Measurements from ENCODE around the gene TIGD1.

The TIGD1 gene

DNA sequence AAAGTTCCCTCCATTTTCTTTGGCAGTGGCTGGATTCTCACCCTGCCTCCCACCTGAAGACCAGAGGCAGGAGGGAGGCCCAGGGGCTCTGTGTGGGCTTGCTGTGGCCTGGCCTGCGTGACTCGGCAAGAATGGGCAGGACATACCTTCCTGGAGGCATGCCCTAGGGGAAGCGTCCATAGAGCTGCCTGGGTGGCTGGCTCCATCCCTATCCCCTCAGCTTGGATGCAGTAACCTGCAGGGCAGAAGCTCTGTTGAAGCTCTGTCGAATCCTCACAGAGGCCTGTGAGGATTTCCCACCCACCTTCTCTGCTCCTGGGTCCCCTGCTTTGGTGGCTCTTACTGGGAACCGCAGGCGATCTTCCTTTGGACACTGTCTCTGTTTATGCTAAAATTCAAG lies 31.5 kb downstream of the TIGD1 start:
- Histone ChIP-seq H3K9ac (ENCODE audit: low read depth in 1 of 2, low read length in 2 of 2) (no peak overlapping the region), H3K36me3 (ENCODE audit: control insufficient read depth in 1 of 2, insufficient read depth in 2 of 2, low read length in 2 of 2) (no peaks in the 10 kb centered on the region), H3K9me3 (ENCODE audit: control insufficient read depth in 1 of 2, low read length in 2 of 2) (no peaks in the 10 kb centered on the region), H3K4me3 (ENCODE audit: low read depth in 1 of 2, low read length in 2 of 2) (no peak overlapping the region), H3K27me3 (ENCODE audit: control insufficient read depth in 1 of 2, insufficient read depth in 2 of 2, low read length in 2 of 2) (peaks cover 24 to 34% of the 10 kb centered on the region in 2 donors), H3K4me1 (ENCODE audit: control insufficient read depth in 1 of 2, insufficient read depth in 2 of 2, low read length in 2 of 2) (no peaks in the 10 kb centered on the region), H3K27ac (ENCODE audit: low read depth, low read length) (no peak overlapping the region)

DNA sequence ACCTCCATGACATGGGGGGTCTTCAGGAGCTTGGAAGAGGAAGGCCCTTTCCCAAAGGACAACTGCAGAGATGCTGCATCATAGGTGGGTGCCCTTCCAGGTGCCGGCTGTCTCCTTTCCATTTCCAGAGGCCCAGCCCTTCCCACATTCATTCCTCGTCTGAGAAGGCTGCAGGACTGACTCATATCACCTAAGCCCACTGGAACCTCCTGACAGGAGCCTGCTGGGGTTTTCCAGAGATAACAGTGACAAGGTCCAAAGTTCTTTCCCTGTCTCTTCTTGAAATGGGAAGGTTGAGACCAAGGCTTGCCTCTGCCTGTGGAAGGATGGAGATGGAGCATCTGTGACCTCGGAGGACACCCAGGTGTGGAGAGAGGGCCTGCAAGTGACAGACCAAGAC lies 33.8 kb downstream of the TIGD1 start:
- Histone ChIP-seq H3K9me3 (ENCODE audit: control insufficient read depth in 1 of 2, low read length in 2 of 2) (no peaks in the 10 kb centered on the region), H3K36me3 (ENCODE audit: control insufficient read depth in 1 of 2, insufficient read depth in 2 of 2, low read length in 2 of 2) (no peaks in the 10 kb centered on the region), H3K9ac (ENCODE audit: low read depth in 1 of 2, low read length in 2 of 2) (no peak overlapping the region), H3K27ac (ENCODE audit: low read depth, low read length) (no peak overlapping the region), H3K4me1 (ENCODE audit: control insufficient read depth in 1 of 2, insufficient read depth in 2 of 2, low read length in 2 of 2) (no peaks in the 10 kb centered on the region), H3K27me3 (ENCODE audit: control insufficient read depth in 1 of 2, insufficient read depth in 2 of 2, low read length in 2 of 2) (peaks cover 4 to 17% of the 10 kb centered on the region in 2 donors), H3K4me3 (ENCODE audit: low read depth in 1 of 2, low read length in 2 of 2) (no peak overlapping the region)

DNA sequence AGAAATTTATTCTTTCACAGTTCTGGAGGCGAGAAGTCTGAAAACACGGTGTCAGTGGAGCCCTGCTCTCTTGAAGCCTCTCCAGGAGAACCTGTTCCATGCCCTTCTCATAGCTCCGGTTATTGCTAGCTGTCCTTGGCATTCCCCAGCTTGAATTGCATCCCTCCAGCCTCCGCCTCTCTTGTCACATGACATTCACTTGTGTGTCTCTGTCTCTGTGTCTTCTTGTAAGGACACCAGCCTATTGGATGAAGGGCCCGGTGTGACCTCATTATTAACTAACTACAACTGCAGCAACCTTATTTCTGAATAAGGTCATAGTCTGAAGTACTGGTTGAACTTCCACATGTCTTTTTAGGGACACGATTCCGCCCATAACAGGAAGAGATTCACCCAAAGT lies 34.7 kb downstream of the TIGD1 start:
- Histone ChIP-seq H3K9ac (ENCODE audit: low read depth in 1 of 2, low read length in 2 of 2) (no peak overlapping the region), H3K36me3 (ENCODE audit: control insufficient read depth in 1 of 2, insufficient read depth in 2 of 2, low read length in 2 of 2) (no peaks in the 10 kb centered on the region), H3K4me3 (ENCODE audit: low read depth in 1 of 2, low read length in 2 of 2) (no peak overlapping the region), H3K9me3 (ENCODE audit: control insufficient read depth in 1 of 2, low read length in 2 of 2) (no peaks in the 10 kb centered on the region), H3K27me3 (ENCODE audit: control insufficient read depth in 1 of 2, insufficient read depth in 2 of 2, low read length in 2 of 2) (peaks cover 0 to 8% of the 10 kb centered on the region in 2 donors), H3K4me1 (ENCODE audit: control insufficient read depth in 1 of 2, insufficient read depth in 2 of 2, low read length in 2 of 2) (no peaks in the 10 kb centered on the region), H3K27ac (ENCODE audit: low read depth, low read length) (no peak overlapping the region)

GRCh38 chr2:232513353-232513752 lies 37.0 kb downstream of the TIGD1 start:
- Histone ChIP-seq H3K36me3 (ENCODE audit: control insufficient read depth in 1 of 2, insufficient read depth in 2 of 2, low read length in 2 of 2) (no peaks in the 10 kb centered on the region), H3K9me3 (ENCODE audit: control insufficient read depth in 1 of 2, low read length in 2 of 2) (no peaks in the 10 kb centered on the region), H3K9ac (ENCODE audit: low read depth in 1 of 2, low read length in 2 of 2) (no peak overlapping the region), H3K4me1 (ENCODE audit: control insufficient read depth in 1 of 2, insufficient read depth in 2 of 2, low read length in 2 of 2) (no peaks in the 10 kb centered on the region), H3K4me3 (ENCODE audit: low read depth in 1 of 2, low read length in 2 of 2) (no peak overlapping the region), H3K27me3 (ENCODE audit: control insufficient read depth in 1 of 2, insufficient read depth in 2 of 2, low read length in 2 of 2) (peaks cover 0 to 5% of the 10 kb centered on the region in 2 donors), H3K27ac (ENCODE audit: low read depth, low read length) (no peak overlapping the region)

- Histone ChIP-seq H3K27ac (ENCODE audit: low read depth, low read length) (no peak overlapping the region), H3K9ac (ENCODE audit: low read depth in 1 of 2, low read length in 2 of 2) (no peak overlapping the region), H3K27me3 (ENCODE audit: control insufficient read depth in 1 of 2, insufficient read depth in 2 of 2, low read length in 2 of 2) (peaks cover 0 to 5% of the 10 kb centered on the region in 2 donors), H3K4me3 (ENCODE audit: low read depth in 1 of 2, low read length in 2 of 2) (no peak overlapping the region), H3K4me1 (ENCODE audit: control insufficient read depth in 1 of 2, insufficient read depth in 2 of 2, low read length in 2 of 2) (no peaks in the 10 kb centered on the region), H3K36me3 (ENCODE audit: control insufficient read depth in 1 of 2, insufficient read depth in 2 of 2, low read length in 2 of 2) (no peaks in the 10 kb centered on the region), H3K9me3 (ENCODE audit: control insufficient read depth in 1 of 2, low read length in 2 of 2) (no peaks in the 10 kb centered on the region)
Measured at GRCh38 chr2:232512602-232513001, 37.8 kb downstream of the TIGD1 start.

DNA sequence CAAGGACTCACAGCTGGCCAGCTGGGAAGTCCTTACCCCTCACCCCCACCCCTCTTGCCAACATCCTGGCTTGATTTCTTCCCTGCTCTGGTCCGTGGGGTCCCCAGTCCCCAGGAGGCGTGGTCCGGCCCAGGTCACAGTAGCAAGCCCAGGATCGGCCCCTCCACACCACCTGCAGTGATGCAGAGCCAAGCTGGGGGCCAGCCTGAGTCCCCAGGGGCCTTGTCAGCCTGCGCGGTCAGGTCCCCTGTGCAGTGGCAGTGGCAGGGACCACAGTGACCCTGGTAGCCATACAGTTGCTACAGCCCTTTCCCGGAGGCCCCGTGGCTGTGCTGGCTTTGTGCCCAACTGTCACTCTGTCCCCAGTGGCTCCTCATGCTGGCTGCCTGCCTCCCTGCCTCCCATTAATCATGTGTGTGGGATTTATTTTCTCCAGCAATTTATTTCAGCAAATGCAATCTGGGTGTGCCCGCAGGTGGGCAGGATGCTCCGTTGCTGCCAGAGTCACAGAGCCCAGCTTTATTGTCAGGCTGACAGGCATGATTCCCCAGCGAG lies 38.9 kb downstream of the TIGD1 start:
- Histone ChIP-seq H3K27ac (ENCODE audit: low read depth, low read length) (no peak overlapping the region), H3K27me3 (ENCODE audit: control insufficient read depth in 1 of 2, insufficient read depth in 2 of 2, low read length in 2 of 2) (peaks cover 0 to 5% of the 10 kb centered on the region in 2 donors), H3K9ac (ENCODE audit: low read depth in 1 of 2, low read length in 2 of 2) (no peak overlapping the region), H3K9me3 (ENCODE audit: control insufficient read depth in 1 of 2, low read length in 2 of 2) (no peaks in the 10 kb centered on the region), H3K36me3 (ENCODE audit: control insufficient read depth in 1 of 2, insufficient read depth in 2 of 2, low read length in 2 of 2) (no peaks in the 10 kb centered on the region), H3K4me3 (ENCODE audit: low read depth in 1 of 2, low read length in 2 of 2) (no peak overlapping the region), H3K4me1 (ENCODE audit: control insufficient read depth in 1 of 2, insufficient read depth in 2 of 2, low read length in 2 of 2) (no peaks in the 10 kb centered on the region)

GRCh38 chr2:232508251-232508650 lies 42.1 kb downstream of the TIGD1 start:
- Histone ChIP-seq H3K27ac (ENCODE audit: low read depth, low read length) (no peak overlapping the region), H3K9me3 (ENCODE audit: control insufficient read depth in 1 of 2, low read length in 2 of 2) (no peaks in the 10 kb centered on the region), H3K4me3 (ENCODE audit: low read depth in 1 of 2, low read length in 2 of 2) (no peak overlapping the region), H3K9ac (ENCODE audit: low read depth in 1 of 2, low read length in 2 of 2) (no peak overlapping the region), H3K27me3 (ENCODE audit: control insufficient read depth in 1 of 2, insufficient read depth in 2 of 2, low read length in 2 of 2) (peaks cover 17 to 19% of the 10 kb centered on the region in 2 donors), H3K4me1 (ENCODE audit: control insufficient read depth in 1 of 2, insufficient read depth in 2 of 2, low read length in 2 of 2) (no peaks in the 10 kb centered on the region), H3K36me3 (ENCODE audit: control insufficient read depth in 1 of 2, insufficient read depth in 2 of 2, low read length in 2 of 2) (no peaks in the 10 kb centered on the region)

- H3K9me3 ChIP-seq (ENCODE audit: control insufficient read depth in 1 of 2, low read length in 2 of 2) = no peaks in the 10 kb centered on the region
- no peak overlapping the region for H3K9ac ChIP-seq (ENCODE audit: low read depth in 1 of 2, low read length in 2 of 2)
- no peak overlapping the region for H3K4me3 ChIP-seq (ENCODE audit: low read depth in 1 of 2, low read length in 2 of 2)
- H3K4me1 ChIP-seq (ENCODE audit: control insufficient read depth in 1 of 2, insufficient read depth in 2 of 2, low read length in 2 of 2) = no peaks in the 10 kb centered on the region
- H3K27me3 ChIP-seq (ENCODE audit: control insufficient read depth in 1 of 2, insufficient read depth in 2 of 2, low read length in 2 of 2) = peaks cover 21 to 27% of the 10 kb centered on the region in 2 donors
- H3K27ac ChIP-seq (ENCODE audit: low read depth, low read length) = no peak overlapping the region
- no peaks in the 10 kb centered on the region for H3K36me3 ChIP-seq (ENCODE audit: control insufficient read depth in 1 of 2, insufficient read depth in 2 of 2, low read length in 2 of 2)
Measured at GRCh38 chr2:232506709-232507108, 43.6 kb downstream of the TIGD1 start.

GRCh38 chr2:232505856-232506255 lies 44.5 kb downstream of the TIGD1 start:
- Histone ChIP-seq H3K4me1 (ENCODE audit: control insufficient read depth in 1 of 2, insufficient read depth in 2 of 2, low read length in 2 of 2) (no peaks in the 10 kb centered on the region), H3K4me3 (ENCODE audit: low read depth in 1 of 2, low read length in 2 of 2) (no peak overlapping the region), H3K9me3 (ENCODE audit: control insufficient read depth in 1 of 2, low read length in 2 of 2) (no peaks in the 10 kb centered on the region), H3K27me3 (ENCODE audit: control insufficient read depth in 1 of 2, insufficient read depth in 2 of 2, low read length in 2 of 2) (peaks cover 21 to 27% of the 10 kb centered on the region in 2 donors), H3K27ac (ENCODE audit: low read depth, low read length) (no peak overlapping the region), H3K9ac (ENCODE audit: low read depth in 1 of 2, low read length in 2 of 2) (no peak overlapping the region), H3K36me3 (ENCODE audit: control insufficient read depth in 1 of 2, insufficient read depth in 2 of 2, low read length in 2 of 2) (no peaks in the 10 kb centered on the region)

GRCh38 chr2:232504438-232504837 lies 45.9 kb downstream of the TIGD1 start:
- Histone ChIP-seq H3K9me3 (ENCODE audit: control insufficient read depth in 1 of 2, low read length in 2 of 2) (no peaks in the 10 kb centered on the region), H3K27me3 (ENCODE audit: control insufficient read depth in 1 of 2, insufficient read depth in 2 of 2, low read length in 2 of 2) (peaks cover 21 to 27% of the 10 kb centered on the region in 2 donors), H3K27ac (ENCODE audit: low read depth, low read length) (no peak overlapping the region), H3K9ac (ENCODE audit: low read depth in 1 of 2, low read length in 2 of 2) (no peak overlapping the region), H3K4me1 (ENCODE audit: control insufficient read depth in 1 of 2, insufficient read depth in 2 of 2, low read length in 2 of 2) (no peaks in the 10 kb centered on the region), H3K4me3 (ENCODE audit: low read depth in 1 of 2, low read length in 2 of 2) (no peak overlapping the region), H3K36me3 (ENCODE audit: control insufficient read depth in 1 of 2, insufficient read depth in 2 of 2, low read length in 2 of 2) (no peaks in the 10 kb centered on the region)
